GM21737 (cell line): Measurements from ENCODE around the gene SORCS2.

Source experiments
- ATAC-seq: cut with Tn5 transposase; IDR thresholded peaks from one replicate; pipeline ENCODE4 v1.9.1; 2021; ENCODE audit warnings: mild to moderate bottlenecking, moderate library complexity; ENCODE audit not compliant: unreplicated experiment

Gene SORCS2

DNA sequence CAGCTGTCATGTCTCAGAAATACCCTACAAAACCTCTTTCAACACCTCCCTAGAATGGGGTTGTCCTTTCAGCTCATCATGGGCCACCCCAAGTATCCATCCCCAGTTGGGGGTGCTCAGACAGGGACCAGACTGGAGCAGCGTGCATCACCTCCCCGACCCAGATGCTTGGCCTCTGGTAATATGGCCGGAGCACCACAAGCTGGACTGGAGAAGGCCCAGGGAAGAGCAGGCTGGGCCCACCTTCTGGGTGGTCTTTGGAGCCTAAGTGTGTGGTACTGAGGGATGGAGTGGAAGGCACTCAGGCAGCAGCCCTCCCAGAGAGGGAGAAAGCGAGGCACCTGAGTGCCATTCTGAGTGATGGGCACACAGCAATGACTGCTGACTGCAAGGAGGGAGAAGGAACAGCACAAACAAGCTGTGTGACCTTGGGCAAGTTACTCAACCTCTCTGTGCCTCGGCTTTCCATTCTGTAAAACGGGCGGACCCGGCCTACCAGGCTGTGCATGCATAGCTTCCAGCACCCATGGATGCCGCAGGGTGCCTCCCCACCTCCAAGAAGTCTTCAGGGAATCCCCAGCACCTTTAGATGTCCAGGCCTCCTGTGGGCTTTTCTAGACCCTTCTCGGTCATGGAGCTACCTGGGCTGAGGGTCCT is 519.1 kb downstream of the SORCS2 start:
- no peak for ATAC-seq

DNA sequence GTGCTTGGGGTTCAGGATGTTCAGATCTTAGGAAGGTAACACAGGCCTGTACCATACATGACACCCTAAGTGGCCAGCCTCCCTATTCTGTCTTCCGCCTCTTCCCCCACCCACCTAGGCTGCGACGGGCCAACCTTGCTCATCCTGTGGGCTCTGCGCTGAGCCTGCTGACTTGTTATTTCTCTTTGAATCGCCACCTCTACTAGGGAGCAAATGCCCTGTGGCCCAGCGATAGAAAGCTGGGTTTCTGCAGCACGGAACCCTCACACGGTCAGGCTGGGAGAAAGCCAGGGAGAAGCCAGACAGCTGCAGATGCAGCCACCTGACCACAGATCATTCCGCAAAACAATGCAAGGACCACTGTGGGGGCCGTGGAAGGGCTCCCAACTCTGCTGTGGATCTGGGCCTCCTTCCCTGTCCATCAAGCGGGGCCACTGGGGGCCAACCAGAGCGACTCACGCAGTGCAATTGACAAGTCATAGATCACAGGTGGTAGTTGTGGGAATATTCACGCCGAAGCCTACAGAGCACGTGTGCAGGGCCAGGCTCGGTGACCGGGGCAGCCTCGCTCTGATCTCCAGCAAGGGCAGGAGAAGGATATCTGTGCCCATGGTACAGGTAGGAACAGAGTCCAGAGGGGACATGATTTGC is 519.8 kb downstream of the SORCS2 start:
- ATAC-seq, result no peak

DNA sequence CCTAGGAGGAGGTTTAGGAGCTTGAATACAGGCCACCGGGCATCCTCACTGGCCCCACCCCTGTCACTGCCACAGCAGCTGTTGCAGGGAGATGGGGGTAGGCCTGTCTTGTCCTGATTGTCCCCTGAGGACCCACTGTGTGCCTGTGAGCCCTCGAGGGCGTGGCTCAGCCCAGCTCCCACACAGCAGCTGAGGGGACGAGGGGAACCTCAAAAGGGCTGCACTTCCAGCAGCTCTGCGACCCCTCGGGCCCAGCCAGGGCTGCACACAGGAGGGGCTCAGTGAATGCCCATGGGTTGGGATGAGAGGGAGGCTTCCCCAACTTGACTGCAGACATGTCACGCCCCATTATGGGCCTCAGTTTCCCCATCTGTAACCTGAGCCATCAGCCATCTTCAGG is 521.4 kb downstream of the SORCS2 start:
- ATAC-seq, result no peak

DNA sequence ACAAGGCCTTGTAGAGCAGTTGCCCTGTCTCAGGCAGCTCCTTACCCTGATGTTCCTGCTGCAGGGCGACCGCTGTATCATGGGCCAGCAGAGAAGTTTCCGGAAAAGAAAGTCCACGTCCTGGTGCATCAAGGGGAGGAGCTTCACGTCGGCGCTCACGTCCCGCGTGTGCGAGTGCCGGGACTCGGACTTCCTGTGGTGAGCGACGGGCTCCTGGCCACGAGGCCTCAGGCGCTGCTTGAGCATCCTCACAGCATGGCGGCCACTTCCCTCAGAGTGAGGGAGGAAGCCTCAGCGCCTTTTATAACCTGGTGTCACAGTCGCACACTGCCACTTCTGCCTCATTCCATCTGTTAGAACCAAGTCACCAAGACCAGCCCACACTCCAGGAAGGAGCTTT is 521.8 kb downstream of the SORCS2 start:
- ATAC-seq, result no peak

DNA sequence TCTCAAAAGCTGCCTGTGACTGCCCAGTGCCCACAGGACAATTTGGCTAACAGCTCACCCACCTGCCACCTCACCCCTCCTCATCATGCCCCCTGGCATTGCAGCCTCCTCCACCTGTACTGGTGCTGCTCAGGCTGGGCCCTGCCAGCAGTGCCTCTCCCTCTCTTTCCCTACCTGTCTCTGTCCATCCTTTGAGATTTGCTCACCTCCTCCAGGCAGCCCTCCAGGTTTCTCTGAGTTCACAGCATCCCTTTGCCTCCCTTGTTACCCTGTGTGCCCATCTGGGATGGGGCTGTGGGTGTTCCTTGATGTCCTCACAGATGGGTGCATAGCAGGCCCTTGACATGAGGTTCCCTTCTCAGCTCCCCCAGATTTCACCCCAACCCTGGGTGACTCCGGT is 522.4 kb downstream of the SORCS2 start:
- no peak for ATAC-seq

DNA sequence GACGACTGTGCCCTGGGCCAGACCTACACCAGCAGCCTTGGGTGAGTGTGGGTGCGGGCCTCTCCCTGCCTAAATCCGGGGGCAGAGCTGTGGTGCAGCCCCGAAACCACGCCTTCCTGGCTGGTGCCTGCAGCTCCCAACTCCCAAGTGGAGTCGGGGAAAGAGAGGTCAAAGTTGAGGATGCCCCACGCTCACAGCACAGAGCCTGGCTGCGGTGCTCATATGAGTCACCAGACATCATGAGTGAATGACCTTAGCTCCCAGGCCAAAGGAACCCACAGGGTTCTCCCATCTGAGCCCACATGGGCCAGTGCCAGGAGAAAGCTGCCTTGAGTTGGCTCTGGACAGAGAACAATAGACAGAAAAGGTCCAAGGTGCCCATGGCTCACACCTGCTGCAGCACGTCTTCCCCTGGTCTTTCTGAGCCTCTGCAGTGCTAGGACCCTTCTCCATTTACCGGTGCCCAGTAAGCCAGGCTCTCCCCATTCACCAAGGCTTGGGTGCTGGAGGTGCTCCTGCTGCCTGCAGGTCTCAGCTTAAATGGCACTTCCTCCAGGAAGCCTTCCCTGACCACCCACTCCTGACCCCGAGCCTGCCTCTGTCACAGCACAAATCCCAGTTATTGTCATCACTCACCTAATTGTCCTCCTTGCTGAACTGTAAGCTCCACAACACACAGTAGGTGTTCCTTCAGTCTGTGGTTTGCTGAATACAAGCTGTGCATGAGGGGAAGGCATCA is 523.1 kb downstream of the SORCS2 start:
- ATAC-seq, result no peak

DNA sequence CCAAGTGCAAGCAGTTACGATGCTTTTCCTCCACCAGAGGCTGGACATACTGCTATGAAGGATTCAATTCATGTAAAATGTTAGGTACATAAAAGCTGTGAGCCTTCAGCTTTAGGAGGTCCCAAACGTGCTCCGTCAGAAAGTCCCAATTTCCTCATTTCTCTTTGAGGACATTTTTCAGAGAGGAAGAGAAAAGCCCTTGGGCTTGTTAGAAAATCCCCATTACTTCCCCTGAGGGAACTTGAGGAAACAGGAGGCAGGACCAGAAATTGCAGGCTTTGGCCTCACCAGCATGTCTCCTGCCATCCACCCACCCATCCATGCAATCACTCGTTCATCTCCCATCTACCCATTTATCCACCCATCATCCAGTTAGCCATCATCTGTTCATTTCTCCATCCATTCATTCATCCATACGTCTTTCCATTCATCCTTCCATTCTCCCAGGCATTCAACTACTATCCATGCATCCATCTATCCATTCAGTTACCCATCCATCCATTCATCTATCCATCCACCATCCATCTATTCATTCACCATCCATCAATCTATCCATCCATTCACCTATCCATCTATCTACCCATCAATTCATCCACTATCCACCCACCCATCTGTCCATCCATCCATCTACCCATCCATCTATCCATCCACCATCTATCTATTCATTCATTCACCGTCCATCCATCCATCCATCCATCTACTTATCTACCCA is 523.8 kb downstream of the SORCS2 start:
- ATAC-seq, result no peak

DNA sequence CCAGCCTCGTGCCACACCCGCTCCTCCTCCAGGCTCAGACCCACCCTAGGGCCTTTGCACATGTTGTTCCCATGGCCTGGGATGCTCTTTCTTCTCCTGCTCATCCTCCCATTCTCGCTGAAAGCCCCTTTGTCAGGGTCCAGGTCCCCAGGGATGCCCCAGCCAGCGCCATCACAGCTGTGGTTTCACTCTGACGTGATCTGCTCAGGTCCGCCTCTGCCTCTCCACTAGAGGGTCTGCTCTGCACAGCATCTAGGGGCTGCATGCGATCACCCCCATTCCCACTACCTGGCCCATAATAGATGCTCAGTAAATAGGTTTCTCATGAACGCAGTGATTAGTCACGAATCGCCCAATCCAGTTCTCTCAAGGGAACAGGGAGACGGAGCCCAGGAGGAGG is 524.8 kb downstream of the SORCS2 start:
- ATAC-seq, result no peak

DNA sequence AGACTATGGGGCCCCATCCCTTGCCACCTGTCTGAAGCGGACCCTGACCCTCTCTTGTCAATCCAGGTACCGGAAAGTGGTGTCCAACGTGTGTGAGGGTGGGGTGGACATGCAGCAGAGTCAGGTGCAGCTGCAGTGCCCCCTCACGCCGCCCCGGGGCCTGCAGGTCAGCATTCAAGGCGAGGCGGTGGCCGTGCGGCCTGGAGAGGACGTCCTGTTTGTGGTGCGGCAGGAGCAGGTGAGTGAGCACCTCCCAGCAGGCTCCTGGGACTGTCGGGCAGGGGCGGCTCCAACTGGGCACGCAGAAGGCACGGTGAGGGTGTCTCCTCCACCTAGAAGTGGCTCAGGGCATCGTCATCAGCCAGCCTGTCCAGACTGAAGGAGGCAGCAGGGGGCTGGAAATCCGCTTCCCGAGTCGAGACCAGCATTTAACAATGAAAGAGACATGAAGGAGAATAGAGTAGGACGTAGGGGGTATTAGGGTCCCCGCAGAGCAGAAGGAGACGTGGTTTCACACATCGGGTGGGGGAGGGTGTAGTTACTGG is 525.7 kb downstream of the SORCS2 start:
- ATAC-seq, result no peak

DNA sequence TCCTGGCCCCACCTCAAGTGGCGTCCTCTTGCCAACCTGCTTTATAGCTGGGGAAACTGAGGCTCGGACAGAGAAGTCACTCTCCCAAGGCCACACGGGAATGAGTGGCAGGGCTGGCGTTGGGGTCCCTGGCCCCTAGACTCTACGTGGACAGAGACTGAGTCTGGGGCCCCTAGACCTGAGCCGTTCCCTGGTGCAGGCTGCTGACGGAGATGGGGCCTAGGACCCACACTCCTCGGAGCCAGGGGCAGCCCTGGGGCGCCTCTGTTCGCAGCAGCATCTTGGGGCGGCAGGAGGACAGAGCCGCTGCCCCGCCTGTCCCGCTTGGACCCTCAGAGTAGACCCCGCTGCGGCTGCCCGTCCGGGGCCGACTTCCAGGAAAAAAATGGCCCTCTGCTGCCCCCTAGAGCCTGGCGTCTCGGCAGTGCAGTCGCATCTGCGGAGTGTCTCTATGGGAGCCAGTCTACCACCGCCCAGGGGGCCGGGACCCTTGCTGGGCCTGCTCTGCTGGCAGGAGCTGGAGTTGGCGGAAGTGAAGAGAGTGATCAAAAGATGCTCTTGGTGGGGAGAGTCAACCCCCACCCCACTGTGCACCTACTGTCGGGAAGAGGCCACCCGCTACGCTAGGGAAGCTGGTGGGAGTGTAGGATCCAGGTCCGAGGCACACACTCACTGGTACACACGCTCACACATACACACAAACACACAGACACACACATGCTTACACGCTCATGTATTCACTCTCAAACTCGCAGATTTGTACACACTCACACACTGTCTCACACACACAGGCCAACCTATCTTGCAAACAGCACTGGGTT is 527.2 kb downstream of the SORCS2 start:
- no peak for ATAC-seq

DNA sequence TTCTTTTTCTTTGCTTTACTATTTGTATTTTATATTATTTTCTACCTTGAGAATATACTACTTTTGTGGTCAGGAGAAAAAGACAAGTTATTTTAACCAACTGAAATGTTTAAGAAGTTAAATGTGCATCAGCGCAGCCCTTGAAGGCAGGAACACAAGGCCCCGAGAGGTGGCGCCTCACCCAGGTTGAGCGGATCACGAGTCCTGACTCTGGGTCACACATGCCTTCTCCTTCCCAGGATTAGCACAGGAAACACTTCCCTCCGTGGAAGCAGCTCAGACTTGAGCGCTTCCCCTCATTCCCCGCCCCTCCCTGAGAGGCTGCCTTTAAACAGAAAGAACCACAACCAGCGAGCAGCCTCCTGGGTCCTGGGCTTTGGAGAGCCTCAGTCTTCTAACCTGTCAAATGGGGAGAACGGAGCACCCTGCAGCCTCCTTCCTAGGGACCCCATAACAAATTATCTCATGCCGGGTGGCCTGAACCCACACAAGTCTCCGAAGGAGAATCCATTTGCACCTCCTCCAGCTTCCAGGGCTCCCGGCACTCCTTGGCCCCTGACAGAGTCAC is 529.7 kb downstream of the SORCS2 start:
- no peak for ATAC-seq

DNA sequence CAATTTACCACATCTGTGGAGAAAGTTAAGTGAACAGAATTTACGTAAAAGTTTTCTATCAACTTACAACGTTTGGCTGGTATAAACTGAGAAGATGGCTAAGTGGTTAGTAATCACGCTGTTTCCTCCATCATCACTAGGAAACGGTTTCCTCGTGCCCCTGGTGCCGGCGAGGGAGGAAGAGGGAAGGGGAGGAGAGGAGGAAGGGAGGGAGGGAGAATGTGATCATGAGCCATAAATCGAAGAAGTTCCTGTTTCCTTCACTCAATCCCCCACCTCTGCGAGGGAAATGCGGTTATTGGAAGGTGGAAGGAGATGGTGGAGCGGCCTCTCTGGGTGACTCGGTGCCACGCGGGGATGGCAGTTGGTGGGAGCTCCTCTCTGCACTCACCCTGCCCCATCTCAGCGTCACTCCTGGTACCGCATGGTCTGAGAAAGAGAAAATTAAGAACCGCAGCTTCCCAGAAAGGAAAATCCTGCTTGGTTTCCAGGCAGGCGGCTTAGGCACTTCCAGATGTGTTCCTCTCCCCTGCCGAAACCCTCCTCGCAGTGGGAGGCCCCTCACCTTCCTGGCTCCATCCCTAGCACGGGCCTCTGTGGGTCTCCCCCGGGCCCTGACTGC is 530.5 kb downstream of the SORCS2 start:
- ATAC-seq, result no peak

DNA sequence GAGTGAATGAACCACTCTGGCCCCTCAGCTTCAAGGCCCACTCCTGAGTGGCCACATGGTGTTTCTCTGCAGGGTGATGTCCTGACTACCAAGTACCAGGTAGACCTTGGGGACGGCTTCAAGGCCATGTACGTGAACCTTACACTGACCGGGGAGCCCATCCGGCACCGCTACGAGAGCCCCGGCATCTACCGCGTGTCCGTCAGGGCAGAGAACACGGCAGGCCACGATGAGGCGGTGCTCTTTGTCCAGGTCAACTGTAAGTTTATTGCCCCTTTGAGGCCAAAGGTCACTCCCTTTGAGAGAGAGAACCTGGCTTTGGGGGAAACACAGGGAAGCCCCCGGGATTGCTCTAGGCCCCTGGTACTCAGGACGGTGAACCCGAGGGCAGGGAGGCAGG is 531.3 kb downstream of the SORCS2 start:
- ATAC-seq, result no peak

DNA sequence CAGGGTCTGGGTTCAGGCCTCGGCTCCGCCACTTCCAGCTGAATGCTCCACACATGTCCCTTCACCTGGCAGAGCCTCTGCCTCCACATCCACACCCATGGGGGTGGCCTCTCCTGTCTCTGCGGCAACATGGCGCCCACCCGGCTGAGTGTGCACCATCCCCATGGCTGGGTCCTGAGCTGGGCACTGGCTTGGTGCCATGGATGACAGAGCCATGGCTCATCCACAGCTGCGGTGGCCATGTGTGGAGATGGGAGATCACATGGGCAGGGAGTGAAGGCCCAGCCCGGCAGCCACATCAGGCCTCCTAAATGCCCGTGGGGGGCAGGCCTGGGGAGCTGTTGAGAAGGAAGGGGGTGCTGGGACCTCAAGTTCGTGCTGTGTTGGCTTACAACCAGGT is 533.6 kb downstream of the SORCS2 start:
- ATAC-seq, result no peak

DNA sequence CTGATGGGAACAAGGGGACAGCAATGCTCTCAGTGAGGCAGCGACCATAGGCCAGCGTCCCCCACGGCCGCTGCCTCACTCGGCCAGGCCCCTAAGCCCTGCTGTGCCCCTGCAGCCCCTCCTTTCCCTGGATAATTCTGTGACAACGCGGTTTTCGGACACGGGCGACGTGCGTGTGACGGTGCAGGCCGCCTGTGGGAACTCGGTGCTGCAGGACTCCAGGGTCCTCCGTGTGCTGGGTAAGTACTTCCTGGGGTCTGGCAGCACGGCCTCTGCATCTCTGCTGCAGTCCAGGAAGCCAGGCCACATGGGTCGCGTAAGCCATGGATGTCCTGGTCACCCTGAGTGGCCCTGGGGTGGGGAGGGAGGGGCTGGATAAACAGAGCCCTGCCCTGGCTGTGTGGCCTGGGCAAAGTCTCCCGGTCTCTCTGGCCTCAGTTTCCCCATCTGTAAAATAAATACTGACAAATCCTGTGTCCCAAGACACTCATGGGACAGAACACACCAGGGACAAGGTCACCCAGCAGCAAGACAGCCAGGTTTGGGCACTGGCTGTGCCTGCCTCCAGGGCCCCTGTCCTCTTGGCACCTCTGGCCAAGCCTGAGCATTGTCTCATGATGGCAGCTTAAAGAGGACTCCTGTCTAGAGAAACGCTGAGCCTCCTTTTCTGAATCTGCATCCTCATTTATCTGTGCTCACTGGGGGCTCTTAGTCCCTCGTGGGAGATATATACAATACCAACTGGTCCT is 534.5 kb downstream of the SORCS2 start:
- ATAC-seq, result no peak

DNA sequence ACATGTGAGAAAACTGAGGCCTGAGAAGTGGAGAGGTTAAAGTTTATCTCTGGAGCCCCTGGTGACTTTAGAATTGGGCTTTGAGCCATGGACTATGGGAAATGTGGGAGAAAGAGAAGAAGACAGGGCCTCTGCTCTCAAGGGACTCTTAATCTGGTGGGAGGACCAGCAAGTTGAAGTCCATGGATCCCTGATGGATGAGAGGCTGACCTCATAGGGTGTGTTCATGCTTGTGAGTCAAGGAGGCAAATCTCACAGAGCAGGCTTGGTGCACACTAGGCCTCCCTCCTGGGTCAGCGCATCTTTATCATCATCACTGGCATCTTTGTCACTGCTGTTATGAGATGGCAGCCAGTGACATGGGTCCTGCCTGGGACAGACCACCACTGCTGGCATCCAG is 535.4 kb downstream of the SORCS2 start:
- no peak for ATAC-seq

DNA sequence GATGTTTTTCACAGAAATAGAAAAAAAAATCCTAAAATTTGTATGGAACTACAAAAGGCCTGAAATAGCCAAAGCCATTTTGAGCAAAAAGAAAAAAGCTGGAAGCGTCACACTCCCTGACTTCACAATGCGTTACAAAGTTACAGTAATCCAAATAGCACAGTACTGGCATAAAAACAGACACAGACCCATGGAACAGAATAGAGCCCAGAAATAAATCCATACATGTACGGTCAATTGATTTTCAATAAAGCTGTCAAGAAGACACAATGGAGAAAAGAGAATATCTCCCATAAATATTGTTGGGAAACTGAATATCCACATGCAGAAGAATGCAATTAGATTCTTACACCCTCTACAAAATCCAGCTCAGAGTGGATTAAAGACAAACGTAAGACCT is 539.1 kb downstream of the SORCS2 start:
- no peak for ATAC-seq

DNA sequence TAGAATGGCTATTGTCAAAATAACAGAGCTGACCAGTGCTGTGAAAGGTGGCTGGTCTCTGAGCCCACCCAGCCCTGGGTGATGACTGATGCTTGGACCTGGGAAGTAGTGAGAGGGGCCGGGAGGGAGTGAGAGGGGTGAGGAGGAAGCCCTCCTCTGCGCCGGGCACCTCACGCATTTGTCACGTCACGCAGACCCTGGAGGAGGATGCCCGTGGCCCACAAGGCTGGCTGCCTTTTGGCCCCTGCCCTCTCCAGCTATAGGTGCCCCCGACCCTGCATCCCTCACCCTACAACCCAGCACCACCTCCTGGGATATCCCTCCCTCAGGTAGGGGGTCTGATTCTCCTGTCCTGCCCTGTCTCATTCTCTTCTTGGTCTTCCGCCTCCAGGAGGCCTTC is 539.9 kb downstream of the SORCS2 start:
- no peak for ATAC-seq

DNA sequence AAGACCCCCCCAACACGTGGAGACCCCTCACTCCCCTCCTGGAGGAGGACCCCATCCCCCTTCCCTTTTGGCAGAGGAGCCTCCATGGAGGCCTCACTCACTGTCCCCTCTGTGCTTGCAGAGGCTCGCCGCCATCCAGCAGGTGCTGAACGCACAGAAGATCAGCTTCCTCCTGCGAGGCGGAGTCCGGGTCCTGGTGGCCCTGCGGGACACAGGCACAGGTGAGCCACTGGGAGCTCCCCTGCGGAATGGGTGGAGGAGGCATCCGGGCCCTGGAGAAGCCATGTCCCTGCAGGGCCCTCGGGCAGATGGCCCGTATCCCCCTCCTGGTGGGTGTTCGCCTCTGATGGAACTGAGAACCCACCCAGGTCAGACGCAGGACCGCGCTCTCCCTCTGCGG is 540.9 kb downstream of the SORCS2 start:
- no peak for ATAC-seq
